Measurements from ENCODE around the gene LPO. TPM values are rescaled to one million over a fixed set of nuclear protein-coding genes. Genes with fewer than 3 reads are reported as not detected.

Gene LPO
- total RNA-seq, 4 donors from 2014 or later, result 0.06 to 0.59 TPM; not detected in 2

DNA sequence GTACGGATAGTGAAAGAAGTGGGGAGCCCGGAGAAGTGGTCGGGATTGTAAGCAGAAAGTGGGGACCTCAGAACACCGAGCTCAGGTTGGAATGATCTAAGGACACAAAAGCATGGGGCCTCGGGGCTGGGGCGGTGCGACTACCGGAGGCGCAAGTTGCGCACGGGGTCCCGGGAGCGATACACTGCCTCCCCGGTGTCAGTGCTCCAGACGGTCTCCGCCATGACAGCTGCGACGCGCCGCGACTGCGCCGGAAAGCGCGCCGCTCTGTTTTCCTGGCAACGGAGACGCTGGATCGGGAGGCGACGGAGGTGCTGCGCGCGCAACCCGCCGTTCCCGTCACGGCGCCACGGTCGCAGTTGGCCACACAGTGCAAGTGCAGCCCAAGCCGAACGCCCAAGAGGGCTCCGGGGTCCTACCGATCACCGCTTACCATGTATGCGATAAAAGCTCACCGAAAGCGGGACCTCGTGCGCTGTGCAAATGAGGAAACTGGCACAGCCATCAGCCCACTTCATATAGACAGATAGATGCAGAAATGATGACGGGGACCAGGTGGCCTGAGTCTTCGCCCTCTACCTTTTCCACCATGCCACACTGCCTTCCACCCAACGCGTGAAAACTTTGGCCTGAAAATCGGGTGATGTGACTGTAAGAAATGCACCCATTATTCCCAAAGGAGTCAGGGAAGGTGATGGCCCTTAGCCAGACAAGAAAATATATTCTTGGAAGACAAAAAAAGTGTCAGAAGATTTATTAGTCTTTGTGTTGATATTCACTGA is 19.2 kb upstream of the LPO start, which contains the start of gene MKS1:
TSS of gene MKS1 (minus strand) at position 249 of the 782 bp plus-strand sequence. CDS start at position 224, 25 bp downstream.
- no peak for TF ChIP-seq POLR2A (IDR thresholded peaks at IDR 0.05)
- TF ChIP-seq, protein P1, sequence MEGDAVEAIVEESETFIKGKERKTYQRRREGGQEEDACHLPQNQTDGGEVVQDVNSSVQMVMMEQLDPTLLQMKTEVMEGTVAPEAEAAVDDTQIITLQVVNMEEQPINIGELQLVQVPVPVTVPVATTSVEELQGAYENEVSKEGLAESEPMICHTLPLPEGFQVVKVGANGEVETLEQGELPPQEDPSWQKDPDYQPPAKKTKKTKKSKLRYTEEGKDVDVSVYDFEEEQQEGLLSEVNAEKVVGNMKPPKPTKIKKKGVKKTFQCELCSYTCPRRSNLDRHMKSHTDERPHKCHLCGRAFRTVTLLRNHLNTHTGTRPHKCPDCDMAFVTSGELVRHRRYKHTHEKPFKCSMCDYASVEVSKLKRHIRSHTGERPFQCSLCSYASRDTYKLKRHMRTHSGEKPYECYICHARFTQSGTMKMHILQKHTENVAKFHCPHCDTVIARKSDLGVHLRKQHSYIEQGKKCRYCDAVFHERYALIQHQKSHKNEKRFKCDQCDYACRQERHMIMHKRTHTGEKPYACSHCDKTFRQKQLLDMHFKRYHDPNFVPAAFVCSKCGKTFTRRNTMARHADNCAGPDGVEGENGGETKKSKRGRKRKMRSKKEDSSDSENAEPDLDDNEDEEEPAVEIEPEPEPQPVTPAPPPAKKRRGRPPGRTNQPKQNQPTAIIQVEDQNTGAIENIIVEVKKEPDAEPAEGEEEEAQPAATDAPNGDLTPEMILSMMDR (IDR thresholded peaks at IDR 0.05), result peak in 1 of 3 donors; percentile 73
- H3K4me3 ChIP-seq (ENCODE audit: low read depth, poor library complexity, severe bottlenecking), result peak within 1 kb of the TSS; percentile 59
- 1 to 2% methylated on average over 55 to 56 of the region's 56 CpGs for WGBS, 2 donors
- peak; percentile 93 to 99 for DNase-seq (ENCODE audit: low spot score in 2 of 2)
- intact Hi-C loops (cut with DNase I; ENCODE audit: low total_unique reads), result no loop called here

DNA sequence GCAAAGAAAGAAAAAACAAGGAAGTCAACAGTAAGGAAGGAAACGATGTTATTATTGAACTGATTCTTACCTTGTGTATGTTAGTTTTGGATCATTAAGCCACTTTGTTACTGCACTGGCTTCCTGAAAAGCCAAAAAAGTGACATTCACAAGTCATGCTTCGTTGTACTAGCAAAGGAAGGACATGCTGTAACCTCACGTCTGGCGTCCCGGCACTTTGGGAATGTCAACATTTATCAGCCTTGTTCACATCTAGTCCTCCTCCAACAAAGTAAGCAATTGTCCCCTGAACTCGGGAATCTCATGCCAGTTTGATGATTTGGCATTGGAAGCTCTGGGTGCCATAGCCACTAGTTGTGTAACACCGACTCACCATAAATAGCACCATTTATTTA is 18.6 kb upstream of the LPO start:
- intact Hi-C loops (cut with DNase I; ENCODE audit: low total_unique reads), result no loop called here
- no peak overlapping the region for H3K4me3 ChIP-seq (ENCODE audit: low read depth, poor library complexity, severe bottlenecking)
- no peak for TF ChIP-seq POLR2A (IDR thresholded peaks at IDR 0.05)
- TF ChIP-seq, protein P1 (IDR thresholded peaks at IDR 0.05), result no peak
- 59 to 65% methylated on average over 7 of the region's 7 CpGs for WGBS, 2 donors
- DNase-seq (ENCODE audit: low spot score in 2 of 2), result no peak

DNA sequence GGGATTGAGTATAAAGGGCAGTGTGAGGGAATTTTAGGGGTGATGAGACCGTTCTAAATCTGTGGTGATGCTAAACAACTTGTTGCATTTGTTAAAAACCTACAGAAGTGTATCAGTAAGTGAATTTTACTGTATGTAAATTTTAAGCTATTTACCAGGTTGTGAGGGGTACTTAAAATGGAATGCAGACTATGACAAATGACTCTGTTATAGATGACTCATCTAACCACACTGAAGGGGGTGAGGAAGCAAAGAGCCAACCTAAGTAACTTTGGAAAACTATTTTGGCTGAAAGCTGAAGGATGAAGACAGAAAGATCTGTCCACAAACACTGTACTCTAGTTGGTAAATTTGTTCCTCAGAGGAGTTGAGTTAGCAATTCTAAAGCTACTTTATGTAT is 14.1 kb upstream of the LPO start:
- TF ChIP-seq, protein P1 (IDR thresholded peaks at IDR 0.05), result no peak
- TF ChIP-seq POLR2A (IDR thresholded peaks at IDR 0.05), result no peak
- no peak for DNase-seq (ENCODE audit: low spot score in 2 of 2)
- 40 to 50% methylated on average over 1 of the region's 1 CpG for WGBS, 2 donors
- no peak overlapping the region for H3K4me3 ChIP-seq (ENCODE audit: low read depth, poor library complexity, severe bottlenecking)
- intact Hi-C loops (cut with DNase I; ENCODE audit: low total_unique reads), result no loop called here

DNA sequence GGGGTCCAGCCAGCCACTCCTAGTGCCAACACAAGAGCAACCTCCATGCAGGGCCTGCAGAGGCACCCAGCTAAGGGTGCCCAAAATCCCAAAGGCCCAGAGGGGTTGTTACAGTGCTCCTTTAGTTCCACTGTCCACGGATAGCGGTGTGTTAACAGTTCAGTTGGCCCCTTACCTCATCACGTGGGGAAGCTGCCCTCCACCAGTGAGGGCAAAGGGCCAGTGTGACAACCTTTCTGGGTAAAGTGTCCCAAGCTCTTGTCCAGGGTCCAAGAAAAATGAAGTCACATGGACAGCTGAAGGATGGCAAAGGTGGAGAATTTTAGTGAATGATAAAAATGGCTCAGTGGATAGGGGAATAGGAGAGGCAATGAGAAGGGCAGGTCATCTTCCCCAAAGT is 10.7 kb upstream of the LPO start:
- intact Hi-C loops (cut with DNase I; ENCODE audit: low total_unique reads), result no loop called here
- 87 to 100% methylated on average over 3 of the region's 3 CpGs for WGBS, 2 donors
- TF ChIP-seq POLR2A (IDR thresholded peaks at IDR 0.05), result no peak
- TF ChIP-seq, protein P1 (IDR thresholded peaks at IDR 0.05), result no peak
- DNase-seq (ENCODE audit: low spot score in 2 of 2), result peak in 1 of 2 donors; percentile 39
- H3K4me3 ChIP-seq (ENCODE audit: low read depth, poor library complexity, severe bottlenecking), result no peak overlapping the region

GRCh38 chr17:58228679-58229078 is 9.7 kb upstream of the LPO start:
- DNase-seq (ENCODE audit: low spot score in 2 of 2), result peak in 1 of 2 donors; percentile 9
- no peak overlapping the region for H3K4me3 ChIP-seq (ENCODE audit: low read depth, poor library complexity, severe bottlenecking)
- intact Hi-C loops (cut with DNase I; ENCODE audit: low total_unique reads), result no loop called here
- 58 to 64% methylated on average over 3 of the region's 3 CpGs for WGBS, 2 donors
- TF ChIP-seq, protein P1 (IDR thresholded peaks at IDR 0.05), result no peak
- no peak for TF ChIP-seq POLR2A (IDR thresholded peaks at IDR 0.05)

Measured in lower leg skin (tissue), 4 donors.